HepG2 (cell line): Measurements from ENCODE around the gene STMN1. TPM values are rescaled to one million over a fixed set of nuclear protein-coding genes. Genes with fewer than 3 reads are reported as not detected.

Experiments
- ATAC-seq: fragments of 200-7000 bp; cut with Tn5 transposase; 3 replicates; pipeline ENCODE4 v1.9.1; 2020; ENCODE audit warnings: mild to moderate bottlenecking, moderate library complexity
- BruUV-seq: library from RNA; stranded (reverse); fragments of 400-500 nt; replicated peaks from 2 replicates; lab custom pipeline; 2021; lab: Mats Ljungman, UMichigan
- CTCF ChIA-PET: fragments of 300-600 bp; formaldehyde crosslinking; extraction: SDS; loops from one replicate; lab custom pipeline; 2021; ENCODE audit warnings: low total read pairs, inconsistent platforms, low intra/inter-chr PET ratio; lab: Yijun Ruan, JAX
- POLR2A ChIA-PET: fragments of 350-600 bp; sonication (Branson Sonifier 250); formaldehyde crosslinking; loops from one replicate; lab custom pipeline; 2020; ENCODE audit warnings: antibody characterized with exemption, inconsistent platforms; lab: Yijun Ruan, JAX
- DNase-seq: peaks from one replicate; pipeline ENCODE4 v3.0.0-alpha.2; 2015; ENCODE audit warnings: low spot score
- FAIRE-seq: peaks from 3 replicates; lab custom pipeline; 2011; peaks lifted over from hg19 to GRCh38; lab: Jason Lieb, UNC
- H2AFZ ChIP-seq: one replicate; pipeline ENCODE4 v1.6.1; 2011; ENCODE audit warnings: low read length, inconsistent platforms
- H3K27ac ChIP-seq: fragments of 300-600 bp; 3 replicates; pipeline ENCODE4 v1.8.0; 2011; ENCODE audit warnings: mixed run types, mild to moderate bottlenecking, mixed read lengths, low read length, inconsistent platforms; ENCODE audit not compliant: insufficient read depth; ENCODE audit errors: extremely low read length
- H3K27me3 ChIP-seq, 2 experiments: fragments of 200-600 bp in 1 of 2; 2 replicates in 1 of 2; 3 replicates in 1 of 2; pipeline versions ENCODE4 v1.6.0 to v1.8.0; 2011; ENCODE audit warnings: low read length in 2 of 2, mild to moderate bottlenecking in 2 of 2, moderate library complexity in 2 of 2, inconsistent platforms in 1 of 2; ENCODE audit not compliant: insufficient read depth in 2 of 2, control insufficient read depth in 1 of 2
- H3K36me3 ChIP-seq, 2 experiments: fragments of 200-600 bp in 1 of 2; replicated peaks in 1 of 2; 2 replicates in 1 of 2; 3 replicates in 1 of 2; pipeline versions ENCODE4 v1.5.1 to v1.8.0; 2011; ENCODE audit warnings: low read length in 2 of 2, inconsistent platforms in 1 of 2; ENCODE audit not compliant: insufficient read depth in 2 of 2, control insufficient read depth in 1 of 2
- H3K4me1 ChIP-seq: 2 replicates; pipeline ENCODE4 v1.5.1; 2012; ENCODE audit warnings: low read length, inconsistent platforms; ENCODE audit not compliant: insufficient read depth
- H3K4me2 ChIP-seq: 2 replicates; pipeline ENCODE4 v1.6.0; 2011; ENCODE audit warnings: low read depth, low read length, inconsistent platforms
- H3K4me3 ChIP-seq, 3 experiments: fragments of 200-600 bp in 1 of 3; sonication (generic), shearing (Covaris generic) in 1 of 3; replicated peaks in 1 of 3; 2 replicates each; pipeline ENCODE4 v1.5.1; 2011 to 2016; ENCODE audit warnings: low read length in 3 of 3, inconsistent platforms in 2 of 3, low read depth in 2 of 3, mild to moderate bottlenecking in 2 of 3, control low read depth in 1 of 3, mixed read lengths in 1 of 3; ENCODE audit not compliant: insufficient read depth in 1 of 3
- H3K79me2 ChIP-seq: one replicate; pipeline ENCODE4 v1.6.1; 2011; ENCODE audit warnings: low read length, inconsistent platforms; ENCODE audit not compliant: insufficient read depth
- H3K9ac ChIP-seq: 2 replicates; pipeline ENCODE4 v1.6.0; 2011; ENCODE audit warnings: mild to moderate bottlenecking, low read depth, low read length, inconsistent platforms; ENCODE audit not compliant: insufficient read depth
- H3K9me3 ChIP-seq: 2 replicates; pipeline ENCODE4 v1.5.1; 2012; ENCODE audit warnings: mild to moderate bottlenecking, low read length
- H4K20me1 ChIP-seq: 2 replicates; pipeline ENCODE4 v1.6.0; 2011; ENCODE audit warnings: inconsistent platforms, mild to moderate bottlenecking, low read length, moderate library complexity; ENCODE audit not compliant: insufficient read depth
- CREM ChIP-seq, 2 experiments: sonication (generic) in 1 of 2; formaldehyde crosslinking in 1 of 2; IDR thresholded peaks; 2 replicates each; pipeline versions ENCODE4 v1.4.0 to v1.6.1; 2016 to 2020; ENCODE audit warnings: antibody characterized with exemption in 1 of 2, mild to moderate bottlenecking in 1 of 2, missing genetic modification reagents in 1 of 2
- PCBP1 ChIP-seq: fragments of 200-400 bp; formaldehyde crosslinking; IDR thresholded peaks from 2 replicates; pipeline ENCODE4 v1.6.1; 2017; ENCODE audit warnings: mild to moderate bottlenecking, low read depth, low read length, borderline replicate concordance
- SKI ChIP-seq: fragments of 450-650 bp; IDR thresholded peaks from one replicate; pipeline ENCODE4 v1.6.1; 2018; ENCODE audit warnings: mild to moderate bottlenecking; ENCODE audit not compliant: partially characterized antibody
- YEATS4 ChIP-seq: sonication (generic); formaldehyde crosslinking; IDR thresholded peaks from 2 replicates; pipeline ENCODE4 v1.4.0; 2020; ENCODE audit warnings: missing genetic modification reagents, borderline replicate concordance
- ZBTB33 ChIP-seq: sonication (generic); formaldehyde crosslinking; IDR thresholded peaks from 2 replicates; pipeline ENCODE4 v1.4.0; 2020; ENCODE audit warnings: missing genetic modification reagents
- ZFP91 ChIP-seq: sonication (generic); formaldehyde crosslinking; IDR thresholded peaks from 2 replicates; pipeline ENCODE4 v1.9.0; 2022; ENCODE audit warnings: missing genetic modification reagents, mild to moderate bottlenecking, borderline replicate concordance
- ZNF142 ChIP-seq: sonication (generic); formaldehyde crosslinking; IDR thresholded peaks from 2 replicates; pipeline ENCODE4 v1.4.0; 2020; ENCODE audit warnings: missing genetic modification reagents
- ZNF20 ChIP-seq: sonication (generic); formaldehyde crosslinking; IDR thresholded peaks from 2 replicates; pipeline ENCODE4 v1.4.0; 2020; ENCODE audit warnings: mild to moderate bottlenecking, moderate library complexity, missing genetic modification reagents
- ZNF580 ChIP-seq: IDR thresholded peaks from 2 replicates; pipeline ENCODE4 v1.6.1; 2016; ENCODE audit warnings: low read depth, borderline replicate concordance
- ZNF597 ChIP-seq: sonication (generic); formaldehyde crosslinking; IDR thresholded peaks from 2 replicates; pipeline ENCODE4 v1.5.0; 2020; ENCODE audit warnings: missing genetic modification reagents
- ZNF607 ChIP-seq: sonication (generic); formaldehyde crosslinking; IDR thresholded peaks from 2 replicates; pipeline ENCODE4 v1.5.1; 2020; ENCODE audit warnings: missing genetic modification reagents, mild to moderate bottlenecking, borderline replicate concordance
- WGBS: methylation state at CpG from one replicate; pipeline ENCODE4 v1.1.6; 2017; ENCODE audit warnings: low lambda C conversion rate; 5-methylcytosine and 5-hydroxymethylcytosine counted together
- in situ Hi-C: cut with HindIII; loops from 2 replicates; pipeline ENCODE4 v1.10.0; 2017; ENCODE audit warnings: low pct_unique_long_range_greater_than_20kb; ENCODE audit not compliant: extremely low pct_ligation_motif_present
- intact Hi-C: fragments of 100-400 bp; cut with micrococcal nuclease; formaldehyde crosslinking; loops from one replicate; pipeline ENCODE4 v1.10.0; 2022; ENCODE audit not compliant: unreplicated experiment
- polyA plus RNA-seq, 8 experiments: library from polyadenylated mRNA; depleted of rRNA in 3 of 8; stranded (reverse) in 7 of 8; unstranded in 1 of 8; fragments of >200 nt; fragmentation: Illumina TruSeq in 4 of 8; extraction: Trizol in 4 of 8; gene quantifications; 2 replicates each; pipeline versions ENCODE4 v1.2.1 to v1.2.3, GENCODE V29; 2011 to 2016; ENCODE audit warnings: low read depth in 4 of 8, missing spikeins in 1 of 8, mixed read lengths in 1 of 8; ENCODE audit not compliant: insufficient read depth in 1 of 8
- total RNA-seq, 5 experiments: library from RNA; depleted of rRNA; stranded (reverse); fragments of >200 nt; fragmentation: Illumina TruSeq; extraction: Trizol; gene quantifications; 2 replicates each; pipeline ENCODE4 v1.2.3, GENCODE V29; 2016; ENCODE audit warnings: low read depth in 1 of 5

STMN1 gene
- total and polyA plus RNA-seq, 2 of the 13 experiments (the other 11 are each of a cell fraction or from before 2014, with no cell fraction given): 45.9 to 409 TPM

- Histone ChIP-seq H3K27ac (no peak overlapping the region), H3K4me3 (no peak overlapping the region), H3K4me1 (peaks cover 67% of the 10 kb centered on the region), H2AFZ (no peak overlapping the region), H3K27me3 (no peaks in the 10 kb centered on the region; a peak in 1 of 5 replicates), H3K9me3 (no peaks in the 10 kb centered on the region), H3K4me2 (no peak overlapping the region), H3K9ac (no peak overlapping the region), H3K79me2 (peaks cover 5% of the 10 kb centered on the region), H3K36me3 (peaks cover 8 to 15% of the 10 kb centered on the region in 2 experiments; a peak in 4 of 5 replicates), H4K20me1 (no peaks in the 10 kb centered on the region)
- DNase-seq (no peak), ATAC-seq (no peak), FAIRE-seq (no peak)
- intact Hi-C loops: no loop called here
- ChIA-PET POLR2A (interaction anchor here (5.4 kb wide), 1 partner anchor 12 kb away, joined by 32 read pairs; the partner anchor contains the start of gene PAQR7), CTCF (no interaction called here)
- BruUV-seq: no TSS peak
- in situ Hi-C loops: no loop called here
- 93% methylated on average over 22 of the region's 25 CpGs for WGBS
- no peak for TF ChIP-seq ZNF580 (CRISPR knock-in tag)
- no peak for TF ChIP-seq SKI
- TF ChIP-seq ZNF142: no peak
- no peak for TF ChIP-seq ZNF597 (CRISPR knock-in tag)
- peak; percentile 84; the same call in 1 of the 2 replicates for TF ChIP-seq ZBTB33 (CRISPR knock-in tag)
- no peak for TF ChIP-seq ZFP91
- TF ChIP-seq CREM (IDR thresholded peaks at IDR 0.05): no peak
- TF ChIP-seq CREM (CRISPR knock-in tag; IDR thresholded peaks at IDR 0.05): no peak
- no peak for TF ChIP-seq ZNF20 (CRISPR knock-in tag)
- TF ChIP-seq ZNF607: no peak
- TF ChIP-seq PCBP1: no peak
- no peak for TF ChIP-seq YEATS4 (CRISPR knock-in tag)
Observed at GRCh38 chr1:25863486-25864262, 42.5 kb downstream of the STMN1 start.
